Adrenal gland (tissue), 5 donors: ENCODE measurements around the gene CEP192.

Source experiments
- CTCF ChIP-seq, 6 experiments: fragments of 450-650 bp in 4 of 6; fragments of 200-600 bp in 2 of 6; sonication (generic) in 1 of 6; IDR thresholded peaks; 1 replicate in 5 of 6; 2 replicates in 1 of 6; pipeline versions ENCODE4 v1.5.1 to v1.8.0; 2016 to 2021; ENCODE audit warnings: antibody characterized with exemption in 6 of 6, mild to moderate bottlenecking in 2 of 6, moderate library complexity in 1 of 6
- POLR2A ChIP-seq, 2 donors: fragments of 450-650 bp; IDR thresholded peaks; one replicate each; pipeline ENCODE4 v1.6.1; 2017; ENCODE audit warnings: antibody characterized with exemption in 2 of 2, mild to moderate bottlenecking in 2 of 2, moderate library complexity in 1 of 2
- donor health status: DM: no; HTN: no; CAD: no.

- TF ChIP-seq CTCF (IDR thresholded peaks at IDR 0.05) = peak; percentile 51 to 80 (median 70)
- no peak for TF ChIP-seq POLR2A (IDR thresholded peaks at IDR 0.05)
These were observed 168.4 kb downstream of the CEP192 start for GRCh38 chr18:13159579-13159978.
